Measurements from ENCODE around the gene DPP6.

The DPP6 gene

GRCh38 chr7:154769527-154769926 is 717.3 kb downstream of the DPP6 start:
- peak; percentile 93 for DNase-seq (ENCODE audit: low spot score)

GRCh38 chr7:154770361-154770760 is 718.2 kb downstream of the DPP6 start:
- peak; percentile 3 for DNase-seq (ENCODE audit: low spot score)

GRCh38 chr7:154770962-154771361 is 718.8 kb downstream of the DPP6 start:
- peak; percentile 57 for DNase-seq (ENCODE audit: low spot score)

GRCh38 chr7:154774303-154774969 is 722.2 kb downstream of the DPP6 start:
- no peak for DNase-seq (ENCODE audit: low spot score)

- DNase-seq (ENCODE audit: low spot score), result no peak
Observed at GRCh38 chr7:154775681-154776080, 723.5 kb downstream of the DPP6 start.

GRCh38 chr7:154776350-154776749 is 724.2 kb downstream of the DPP6 start:
- DNase-seq (ENCODE audit: low spot score), result peak; percentile 61

- peak; percentile 96 for DNase-seq (ENCODE audit: low spot score)
Observed at GRCh38 chr7:154777023-154777422, 724.8 kb downstream of the DPP6 start.

- no peak for DNase-seq (ENCODE audit: low spot score)
Observed at GRCh38 chr7:154777489-154777888, 725.3 kb downstream of the DPP6 start.

GRCh38 chr7:154777908-154778307 is 725.7 kb downstream of the DPP6 start:
- no peak for DNase-seq (ENCODE audit: low spot score)

- DNase-seq (ENCODE audit: low spot score), result no peak
Observed at GRCh38 chr7:154781369-154782303, 729.4 kb downstream of the DPP6 start.

- peak; percentile 12 for DNase-seq (ENCODE audit: low spot score)
Observed at GRCh38 chr7:154783281-154783909, 731.2 kb downstream of the DPP6 start.

GRCh38 chr7:154785898-154786297 is 733.7 kb downstream of the DPP6 start:
- DNase-seq (ENCODE audit: low spot score), result no peak

- peak; percentile 34 for DNase-seq (ENCODE audit: low spot score)
Observed at GRCh38 chr7:154789404-154789803, 737.2 kb downstream of the DPP6 start.

GRCh38 chr7:154791611-154792010 is 739.4 kb downstream of the DPP6 start:
- DNase-seq (ENCODE audit: low spot score), result no peak

GRCh38 chr7:154792436-154793055 is 740.3 kb downstream of the DPP6 start:
- DNase-seq (ENCODE audit: low spot score), result no peak

GRCh38 chr7:154794147-154794780 is 742.1 kb downstream of the DPP6 start:
- DNase-seq (ENCODE audit: low spot score), result peak; percentile 43

GRCh38 chr7:154795014-154795413 is 742.8 kb downstream of the DPP6 start:
- DNase-seq (ENCODE audit: low spot score), result no peak

- no peak for DNase-seq (ENCODE audit: low spot score)
Observed at GRCh38 chr7:154795437-154795836, 743.2 kb downstream of the DPP6 start.

GRCh38 chr7:154804449-154804848 is 752.3 kb downstream of the DPP6 start:
- no peak for DNase-seq (ENCODE audit: low spot score)

- no peak for DNase-seq (ENCODE audit: low spot score)
Observed at GRCh38 chr7:154812027-154812426, 759.8 kb downstream of the DPP6 start.

GRCh38 chr7:154817224-154817896 is 765.2 kb downstream of the DPP6 start:
- DNase-seq (ENCODE audit: low spot score), result peak; percentile 4

Measured in kidney tubule cell (primary cell).